ENCODE results near the gene TK2.

TK2 gene

DNA sequence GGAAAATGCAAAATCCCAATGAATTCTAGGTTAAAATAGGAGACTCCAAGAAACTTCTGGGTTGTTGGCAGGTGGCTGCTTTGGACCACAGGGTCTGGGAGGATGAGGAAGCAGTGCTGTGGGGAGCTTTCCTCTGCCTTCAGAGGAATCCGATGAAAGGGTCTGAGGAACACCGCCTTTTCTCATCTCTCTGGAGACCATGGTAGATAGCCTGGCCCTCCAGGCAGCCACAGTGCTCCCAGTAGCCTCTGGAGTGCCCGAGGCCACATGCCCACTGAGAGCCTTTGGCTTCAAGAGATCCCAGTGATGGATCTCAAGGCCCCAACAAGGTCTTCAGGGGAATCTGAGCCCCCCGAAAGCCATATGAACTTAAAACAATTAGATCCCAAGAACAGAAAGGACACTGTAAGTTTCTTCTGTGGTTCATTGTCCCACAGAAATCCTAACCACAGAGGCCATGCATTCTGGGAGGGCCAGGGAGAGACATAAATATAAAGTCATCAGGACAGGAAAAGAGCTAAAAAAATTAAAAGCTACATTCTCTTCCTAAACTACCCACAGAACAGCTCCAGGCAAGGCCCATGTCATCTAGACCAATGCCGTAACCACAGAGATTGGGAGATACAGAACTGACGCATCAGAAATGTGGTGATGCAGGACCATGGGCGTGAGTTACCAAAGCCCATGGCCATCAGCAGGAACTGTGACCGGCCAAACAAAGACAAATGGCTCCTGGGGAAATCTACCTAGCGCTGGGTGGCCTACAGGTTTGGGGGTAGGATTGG lies 24.3 kb downstream of the TK2 start:
- Histone ChIP-seq H3K9me3 (ENCODE audit: control insufficient read depth, insufficient read depth, low read depth, low read length) (no peaks in the 10 kb centered on the region), H3K9ac (ENCODE audit: low read length) (no peak overlapping the region), H3K27ac (ENCODE audit: low read depth, low read length) (no peak overlapping the region), H3K4me3 (ENCODE audit: low read depth, low read length) (no peak overlapping the region), H3K36me3 (ENCODE audit: control insufficient read depth, insufficient read depth, low read length) (0 out of 2 replicates have a peak, but pooled peaks cover 3% of the 10 kb centered on the region), H3K27me3 (ENCODE audit: control insufficient read depth, insufficient read depth, low read length) (no peaks in the 10 kb centered on the region), H3K4me1 (ENCODE audit: control insufficient read depth, insufficient read depth, low read length) (no peaks in the 10 kb centered on the region; the same call in 1 of the 2 replicates)

DNA sequence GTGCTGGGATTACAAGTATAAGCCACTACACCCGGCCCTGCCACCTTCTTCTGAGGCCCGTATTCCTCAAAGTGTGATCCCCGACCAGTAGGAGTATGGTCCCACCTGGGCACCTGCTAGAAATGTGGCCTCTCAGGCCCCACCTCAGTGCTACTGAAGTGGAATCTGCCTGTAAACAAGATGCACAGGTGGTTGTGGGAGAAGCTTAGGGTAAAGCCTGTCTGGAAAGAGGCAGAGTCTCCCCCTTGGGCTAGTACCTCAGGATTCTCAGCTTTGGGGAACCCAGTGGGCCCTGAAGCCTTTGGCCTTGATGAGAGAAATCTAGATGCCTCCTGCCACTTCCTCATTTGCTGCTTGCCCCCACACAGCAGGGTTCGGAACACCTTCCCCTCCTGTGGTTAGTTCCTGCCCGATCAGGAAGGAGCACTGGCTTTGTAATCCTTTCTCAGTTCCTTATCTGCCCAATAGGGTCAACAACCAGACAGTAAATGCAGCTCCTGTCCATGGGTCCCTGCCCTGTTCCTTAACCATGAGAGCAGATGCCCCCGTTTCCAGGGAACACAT lies 25.2 kb downstream of the TK2 start:
- Histone ChIP-seq H3K9ac (ENCODE audit: low read length) (no peak overlapping the region), H3K4me3 (ENCODE audit: low read depth, low read length) (no peak overlapping the region), H3K27ac (ENCODE audit: low read depth, low read length) (no peak overlapping the region), H3K4me1 (ENCODE audit: control insufficient read depth, insufficient read depth, low read length) (no peaks in the 10 kb centered on the region; the same call in 1 of the 2 replicates), H3K27me3 (ENCODE audit: control insufficient read depth, insufficient read depth, low read length) (no peaks in the 10 kb centered on the region), H3K9me3 (ENCODE audit: control insufficient read depth, insufficient read depth, low read depth, low read length) (no peaks in the 10 kb centered on the region), H3K36me3 (ENCODE audit: control insufficient read depth, insufficient read depth, low read length) (0 out of 2 replicates have a peak, but pooled peaks cover 3% of the 10 kb centered on the region)

DNA sequence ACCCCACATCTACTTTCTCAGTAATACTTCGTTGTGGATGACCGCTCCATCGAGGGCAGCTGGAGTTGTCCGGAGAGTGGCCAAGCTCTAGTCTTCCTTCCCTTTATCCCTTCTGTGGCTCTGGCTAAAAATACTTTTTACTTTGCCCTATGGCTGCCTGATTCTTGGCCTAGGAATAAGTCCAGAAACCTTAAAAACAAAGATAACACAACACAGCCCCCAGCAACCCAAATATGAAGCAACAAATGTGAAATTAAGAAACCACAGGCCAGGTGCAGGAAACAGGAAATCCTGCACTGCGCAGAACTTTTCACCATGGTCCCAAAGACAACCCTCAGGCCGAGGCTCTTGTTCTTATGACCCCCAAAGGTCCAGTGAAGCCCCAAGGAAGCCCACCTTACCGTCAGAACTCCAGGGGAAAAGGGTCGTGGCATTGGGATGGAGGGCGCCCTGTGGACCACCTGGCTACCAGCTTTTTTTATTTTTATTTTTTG lies 26.0 kb downstream of the TK2 start:
- Histone ChIP-seq H3K36me3 (ENCODE audit: control insufficient read depth, insufficient read depth, low read length) (0 out of 2 replicates have a peak, but pooled peaks cover 3% of the 10 kb centered on the region), H3K9me3 (ENCODE audit: control insufficient read depth, insufficient read depth, low read depth, low read length) (no peaks in the 10 kb centered on the region), H3K4me3 (ENCODE audit: low read depth, low read length) (no peak overlapping the region), H3K27me3 (ENCODE audit: control insufficient read depth, insufficient read depth, low read length) (no peaks in the 10 kb centered on the region), H3K4me1 (ENCODE audit: control insufficient read depth, insufficient read depth, low read length) (no peaks in the 10 kb centered on the region; the same call in 1 of the 2 replicates), H3K27ac (ENCODE audit: low read depth, low read length) (no peak overlapping the region), H3K9ac (ENCODE audit: low read length) (no peak overlapping the region)

DNA sequence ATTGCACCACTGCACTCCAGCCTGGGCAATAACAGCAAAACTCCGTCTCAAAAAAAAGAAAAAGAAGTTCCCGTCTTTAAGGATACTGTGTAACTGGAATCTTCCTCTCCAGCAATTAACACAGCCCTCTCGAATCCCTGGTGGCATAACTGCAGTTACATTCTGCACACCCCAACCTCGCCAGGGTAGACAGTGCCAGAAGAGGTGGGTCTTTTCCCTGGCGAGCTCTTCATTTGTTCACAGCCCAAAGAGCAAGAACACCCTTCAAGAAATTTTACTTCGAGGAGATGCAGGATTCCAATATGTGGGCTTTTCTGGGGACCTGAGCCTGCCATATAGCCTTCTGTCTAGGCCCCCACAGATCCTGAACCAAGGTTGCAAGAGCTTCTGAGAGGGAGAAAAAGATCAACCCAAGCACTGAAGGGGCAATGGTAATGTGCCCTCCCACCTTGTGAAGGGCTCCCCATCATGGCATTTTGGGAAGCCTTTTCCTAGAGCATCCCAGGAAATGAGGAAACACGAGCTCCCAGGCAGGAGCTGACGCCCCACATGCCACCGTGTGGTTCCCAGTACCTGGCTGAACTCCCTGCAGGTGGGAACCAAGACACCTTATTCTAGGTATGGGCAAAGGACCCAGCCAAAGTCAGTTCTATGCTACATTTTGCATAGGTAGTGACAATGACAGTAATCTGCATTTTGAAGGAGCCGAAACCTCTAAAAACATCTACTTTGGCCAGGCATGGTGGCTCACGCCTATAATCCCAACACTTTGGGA lies 26.9 kb downstream of the TK2 start:
- Histone ChIP-seq H3K4me3 (ENCODE audit: low read depth, low read length) (no peak overlapping the region), H3K36me3 (ENCODE audit: control insufficient read depth, insufficient read depth, low read length) (no peaks in the 10 kb centered on the region), H3K27ac (ENCODE audit: low read depth, low read length) (no peak overlapping the region), H3K27me3 (ENCODE audit: control insufficient read depth, insufficient read depth, low read length) (no peaks in the 10 kb centered on the region), H3K4me1 (ENCODE audit: control insufficient read depth, insufficient read depth, low read length) (no peaks in the 10 kb centered on the region; the same call in 1 of the 2 replicates), H3K9ac (ENCODE audit: low read length) (no peak overlapping the region), H3K9me3 (ENCODE audit: control insufficient read depth, insufficient read depth, low read depth, low read length) (no peaks in the 10 kb centered on the region)

DNA sequence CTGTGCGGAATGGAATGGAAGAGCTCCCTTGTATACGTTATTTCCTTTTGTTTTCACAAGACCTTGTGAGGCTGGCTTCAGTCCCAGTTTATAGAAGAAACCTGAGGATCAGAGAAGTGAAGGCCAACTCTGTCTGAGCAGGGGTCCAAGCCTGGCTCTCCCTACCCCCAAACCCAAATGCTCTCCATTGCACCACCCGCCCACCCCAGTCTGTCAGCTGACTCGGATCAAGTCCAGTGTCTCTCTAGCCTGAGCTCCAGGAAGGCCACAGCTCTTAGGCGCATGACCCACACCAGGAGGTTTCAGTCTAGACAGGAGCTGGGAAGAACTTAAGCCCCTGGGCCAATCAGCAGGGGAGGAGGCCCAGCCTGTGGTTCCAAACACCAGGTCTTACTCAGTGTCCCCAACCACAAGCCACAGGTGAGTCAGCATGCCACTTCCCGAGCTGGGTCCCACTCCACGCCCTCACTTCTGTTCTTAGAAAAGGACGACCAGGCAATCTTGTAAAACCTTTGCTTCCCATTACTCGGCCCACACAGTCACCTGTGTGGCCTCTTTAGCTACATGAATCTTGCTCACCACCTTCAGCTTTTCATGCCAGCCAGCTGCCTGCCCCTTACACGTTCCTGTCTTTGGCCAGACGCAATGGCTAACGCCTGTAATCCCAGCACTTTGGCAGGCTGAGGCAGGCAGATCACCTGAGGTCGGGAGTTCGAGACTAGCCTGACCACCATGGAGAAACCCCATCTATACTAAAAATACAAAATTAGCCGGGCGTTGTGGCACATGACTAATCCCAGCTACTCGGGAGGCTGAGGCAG lies 27.8 kb downstream of the TK2 start:
- H3K4me1 ChIP-seq (ENCODE audit: control insufficient read depth, insufficient read depth, low read length), result peaks cover 5% of the 10 kb centered on the region; the same call in 1 of the 2 replicates
- H3K9ac ChIP-seq (ENCODE audit: low read length), result no peak overlapping the region

DNA sequence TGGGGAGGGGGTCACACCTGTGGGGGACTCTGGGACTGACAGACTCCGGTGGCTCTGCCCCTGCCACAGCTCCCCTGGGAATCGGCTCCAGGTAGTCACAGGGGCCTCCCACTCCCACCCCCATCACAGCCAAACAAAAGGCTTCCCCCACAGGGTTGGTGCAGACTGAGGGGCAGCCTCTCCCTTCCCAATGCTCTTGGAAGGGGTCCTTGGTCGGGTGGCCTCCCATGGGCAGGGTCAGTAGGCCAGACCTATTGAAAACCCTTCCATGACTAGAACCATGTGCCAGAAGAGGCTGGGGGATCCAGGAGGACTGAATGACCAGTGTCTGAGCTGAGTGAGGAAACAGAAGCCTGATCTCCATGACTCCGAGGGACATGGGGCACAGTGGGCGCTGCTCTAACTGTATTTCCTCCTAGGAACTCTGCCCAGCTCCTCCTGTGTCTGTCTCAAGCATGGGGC lies 28.6 kb downstream of the TK2 start:
- Histone ChIP-seq H3K27me3 (ENCODE audit: control insufficient read depth, insufficient read depth, low read length) (no peaks in the 10 kb centered on the region), H3K27ac (ENCODE audit: low read depth, low read length) (no peak overlapping the region), H3K36me3 (ENCODE audit: control insufficient read depth, insufficient read depth, low read length) (no peaks in the 10 kb centered on the region), H3K4me1 (ENCODE audit: control insufficient read depth, insufficient read depth, low read length) (peaks cover 13% of the 10 kb centered on the region), H3K9ac (ENCODE audit: low read length) (no peak overlapping the region), H3K4me3 (ENCODE audit: low read depth, low read length) (no peak overlapping the region), H3K9me3 (ENCODE audit: control insufficient read depth, insufficient read depth, low read depth, low read length) (no peaks in the 10 kb centered on the region)

More for the DNA sequence above, 27.8 kb downstream of the TK2 start:
- Histone ChIP-seq H3K27me3 (ENCODE audit: control insufficient read depth, insufficient read depth, low read length) (no peaks in the 10 kb centered on the region), H3K36me3 (ENCODE audit: control insufficient read depth, insufficient read depth, low read length) (no peaks in the 10 kb centered on the region), H3K27ac (ENCODE audit: low read depth, low read length) (no peak overlapping the region), H3K4me3 (ENCODE audit: low read depth, low read length) (no peak overlapping the region), H3K9me3 (ENCODE audit: control insufficient read depth, insufficient read depth, low read depth, low read length) (no peaks in the 10 kb centered on the region)

- no peaks in the 10 kb centered on the region for H3K36me3 ChIP-seq (ENCODE audit: control insufficient read depth, insufficient read depth, low read length)
- H3K27me3 ChIP-seq (ENCODE audit: control insufficient read depth, insufficient read depth, low read length), result no peaks in the 10 kb centered on the region
- H3K4me1 ChIP-seq (ENCODE audit: control insufficient read depth, insufficient read depth, low read length), result peaks cover 15% of the 10 kb centered on the region
- H3K27ac ChIP-seq (ENCODE audit: low read depth, low read length), result no peak overlapping the region
- no peaks in the 10 kb centered on the region for H3K9me3 ChIP-seq (ENCODE audit: control insufficient read depth, insufficient read depth, low read depth, low read length)
- H3K4me3 ChIP-seq (ENCODE audit: low read depth, low read length), result no peak overlapping the region
- no peak overlapping the region for H3K9ac ChIP-seq (ENCODE audit: low read length)
Measured at GRCh38 chr16:66520406-66521170, 29.3 kb downstream of the TK2 start.

DNA sequence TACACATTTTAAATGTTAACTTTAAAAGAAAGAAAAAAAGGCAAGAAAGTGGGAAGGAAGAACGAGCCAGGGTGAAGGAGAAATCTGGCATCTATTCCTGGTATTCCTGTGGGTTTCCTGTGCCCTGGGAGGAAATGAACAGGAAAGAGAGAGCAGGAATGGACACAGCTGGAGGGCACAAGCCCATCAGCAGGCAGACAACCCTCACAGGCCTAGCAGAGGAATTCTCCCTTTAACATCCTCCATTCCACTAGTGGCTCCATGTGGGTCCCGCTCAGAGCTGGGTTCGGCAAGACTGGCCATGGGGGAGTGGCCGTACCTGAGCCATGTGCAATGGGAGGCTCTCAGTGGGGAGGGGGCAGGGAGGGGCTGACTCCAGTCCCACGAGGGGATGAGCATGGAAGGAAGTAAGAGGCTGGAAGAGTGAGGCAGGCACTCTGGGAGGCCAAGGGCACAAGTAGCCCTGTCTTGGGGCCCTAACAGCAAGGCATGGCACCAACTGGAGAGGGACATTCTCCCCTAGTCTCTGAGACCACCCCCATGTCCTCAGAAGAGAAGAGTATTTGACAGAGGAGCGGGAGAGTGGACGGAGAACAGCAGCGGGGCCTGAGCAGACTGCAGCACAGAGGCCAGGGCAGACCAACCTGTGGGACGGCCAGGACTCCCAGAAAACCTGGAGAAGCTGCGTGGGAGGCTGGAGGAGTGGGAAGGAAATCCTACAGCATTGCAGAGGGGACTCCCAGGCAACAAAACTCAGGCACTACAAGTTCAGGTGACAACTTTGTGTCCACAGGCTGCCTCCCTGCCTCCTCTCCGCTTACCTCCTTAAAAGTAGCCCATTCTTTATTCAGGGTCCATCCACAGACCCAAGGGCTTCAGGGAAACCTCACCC lies 30.2 kb downstream of the TK2 start:
- Histone ChIP-seq H3K4me1 (ENCODE audit: control insufficient read depth, insufficient read depth, low read length) (peaks cover 15% of the 10 kb centered on the region), H3K27ac (ENCODE audit: low read depth, low read length) (no peak overlapping the region), H3K36me3 (ENCODE audit: control insufficient read depth, insufficient read depth, low read length) (no peaks in the 10 kb centered on the region), H3K27me3 (ENCODE audit: control insufficient read depth, insufficient read depth, low read length) (no peaks in the 10 kb centered on the region), H3K9ac (ENCODE audit: low read length) (no peak overlapping the region), H3K9me3 (ENCODE audit: control insufficient read depth, insufficient read depth, low read depth, low read length) (no peaks in the 10 kb centered on the region), H3K4me3 (ENCODE audit: low read depth, low read length) (no peak overlapping the region)

DNA sequence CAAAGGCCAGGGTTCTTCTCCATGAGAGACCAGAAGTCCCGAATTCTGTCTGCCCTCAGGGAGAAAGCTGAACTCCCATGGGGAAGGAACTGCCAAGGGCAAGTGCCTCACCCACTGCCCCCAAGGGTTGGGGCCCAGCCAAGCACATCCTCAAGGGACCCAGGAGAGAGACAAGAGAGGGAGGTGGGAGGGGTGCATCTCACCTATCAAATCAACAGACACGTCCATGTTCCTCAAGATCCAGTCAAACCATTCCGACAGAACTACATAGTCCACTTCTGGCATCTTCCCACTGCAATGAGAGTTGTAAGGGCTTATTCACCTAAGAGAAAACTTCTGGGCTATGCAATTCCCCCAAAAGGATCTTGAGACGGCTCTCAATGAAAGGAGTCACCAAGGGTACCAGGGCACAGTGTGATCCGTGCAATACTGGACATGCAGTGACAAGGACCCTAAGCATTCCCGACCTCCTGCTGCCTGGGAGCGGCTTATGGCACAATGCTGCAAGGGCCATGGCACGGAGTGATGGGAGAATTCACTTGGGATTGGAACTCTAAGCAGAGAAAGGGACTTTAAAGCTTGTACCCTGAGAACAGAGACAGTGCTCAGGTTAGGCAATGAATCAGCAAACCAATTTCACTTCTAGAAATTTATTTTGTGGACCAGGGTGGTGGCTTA lies 32.2 kb downstream of the TK2 start:
- no peaks in the 10 kb centered on the region for H3K36me3 ChIP-seq (ENCODE audit: control insufficient read depth, insufficient read depth, low read length)
- H3K9me3 ChIP-seq (ENCODE audit: control insufficient read depth, insufficient read depth, low read depth, low read length), result peaks cover 4% of the 10 kb centered on the region; the same call in 1 of the 2 replicates
- no peaks in the 10 kb centered on the region for H3K27me3 ChIP-seq (ENCODE audit: control insufficient read depth, insufficient read depth, low read length)
- H3K27ac ChIP-seq (ENCODE audit: low read depth, low read length), result 0 out of 2 replicates have a peak overlapping the region, but pooled peaks have one; percentile 42
- no peak overlapping the region for H3K4me3 ChIP-seq (ENCODE audit: low read depth, low read length)
- peaks cover 21% of the 10 kb centered on the region for H3K4me1 ChIP-seq (ENCODE audit: control insufficient read depth, insufficient read depth, low read length)
- H3K9ac ChIP-seq (ENCODE audit: low read length), result no peak overlapping the region

Measured in HUES6 (cell line).